Immature natural killer cell (primary cell): Measurements from ENCODE around the gene CS. TPM values are rescaled to one million over a fixed set of nuclear protein-coding genes. Genes with fewer than 3 reads are reported as not detected.
A peak's percentile ranks its signal among the peaks of the same experiment; 100 is the strongest.

ENCODE experiments used
- DNase-seq, 3 donors: peaks; one replicate each; pipeline ENCODE4 v3.0.0; 2022; ENCODE audit warnings: mixed read lengths in 1 of 3
- H3K27ac Mint-ChIP-seq, 6 donors: one replicate each; pipeline ENCODE4 v1.8.0; 2020; ENCODE audit warnings: mixed read lengths in 6 of 6, mild to moderate bottlenecking in 5 of 6, inconsistent platforms in 4 of 6, moderate library complexity in 3 of 6
- H3K27me3 Mint-ChIP-seq, 3 donors: one replicate each; pipeline ENCODE4 v1.8.0; 2020 to 2021; ENCODE audit warnings: low read depth in 3 of 3, mild to moderate bottlenecking in 3 of 3, mixed read lengths in 3 of 3, moderate library complexity in 3 of 3, inconsistent platforms in 1 of 3
- H3K36me3 Mint-ChIP-seq, 3 donors: one replicate each; pipeline ENCODE4 v1.8.0; 2020; ENCODE audit warnings: mixed read lengths in 3 of 3, inconsistent platforms in 2 of 3, mild to moderate bottlenecking in 2 of 3
- H3K4me1 Mint-ChIP-seq, 2 donors: one replicate each; pipeline ENCODE4 v1.8.0; 2020; ENCODE audit warnings: inconsistent platforms in 2 of 2, mild to moderate bottlenecking in 2 of 2, mixed read lengths in 2 of 2, moderate library complexity in 1 of 2
- H3K4me3 Mint-ChIP-seq, 5 donors: one replicate each; pipeline ENCODE4 v1.8.0; 2020; ENCODE audit warnings: mild to moderate bottlenecking in 5 of 5, mixed read lengths in 5 of 5, inconsistent platforms in 3 of 5, moderate library complexity in 3 of 5
- H3K9me3 Mint-ChIP-seq, 6 donors: one replicate each; pipeline ENCODE4 v1.8.0; 2020; ENCODE audit warnings: mild to moderate bottlenecking in 6 of 6, mixed read lengths in 6 of 6, inconsistent platforms in 4 of 6, moderate library complexity in 3 of 6
- polyA plus RNA-seq, 3 donors: library from polyadenylated mRNA; unstranded; fragments of 300-500 nt; fragmentation: Illumina TruSeq; gene quantifications; one replicate each; pipeline ENCODE4 v1.2.3, GENCODE V29; 2021

Gene CS
- polyA plus RNA-seq, 3 donors from 2014 or later, result 41.7 to 82.2 (median 67.3) TPM

DNA sequence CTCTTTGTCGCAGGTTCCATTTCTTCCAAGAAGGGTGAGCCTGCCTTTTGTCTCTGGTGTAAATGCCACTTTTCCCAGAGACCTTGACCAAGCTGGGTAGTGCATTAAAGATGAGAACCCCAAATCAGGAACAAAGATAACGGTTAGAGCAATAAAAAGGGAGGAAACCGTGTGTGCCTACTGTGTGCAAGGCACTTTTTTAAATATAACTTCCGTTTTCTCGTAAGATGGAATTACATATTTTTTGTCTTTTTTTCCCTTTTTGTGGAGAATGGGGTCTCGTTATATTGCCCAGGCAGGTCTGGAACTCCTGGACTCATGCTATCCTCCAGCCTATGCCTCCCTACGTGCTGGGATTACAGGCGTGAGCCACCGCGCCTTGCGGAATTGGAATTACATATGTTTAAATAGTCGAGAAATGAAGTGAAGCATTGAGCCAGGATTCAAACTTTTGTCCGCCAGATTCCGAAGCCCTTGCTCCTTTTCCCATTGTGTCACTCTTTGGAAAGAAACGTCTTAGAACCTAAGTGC lies 76.5 kb downstream of the CS start:
- Mint-ChIP-seq H3K36me3 (peaks cover 0 to 3% (median 0%) of the 10 kb centered on the region in 3 donors), H3K9me3 (no peaks in the 10 kb centered on the region), H3K27me3 (peaks cover 0 to 11% (median 6%) of the 10 kb centered on the region in 3 donors), H3K27ac (peak overlapping the region; percentile 93 to 100 (median 100)), H3K4me3 (peak overlapping the region; percentile 86 to 99 (median 94)), H3K4me1 (peaks cover 51% of the 10 kb centered on the region in 2 donors)
- DNase-seq, result no peak

DNA sequence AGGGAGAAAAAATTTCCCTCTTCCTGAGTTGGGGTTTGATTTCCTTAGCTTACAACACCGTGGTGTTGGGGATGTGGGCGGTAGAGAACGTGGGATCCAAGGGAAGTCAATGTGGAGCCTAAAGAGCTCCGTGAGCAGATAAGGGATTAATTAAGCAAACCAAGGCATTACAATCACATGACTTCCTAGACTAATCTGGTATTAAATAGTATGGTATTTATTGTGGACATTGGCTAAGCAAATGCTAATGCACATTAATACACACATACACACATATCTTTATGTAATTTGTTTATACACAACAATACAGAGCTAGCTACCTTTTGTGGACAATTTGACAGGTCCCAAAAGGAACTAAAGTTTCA lies 77.6 kb downstream of the CS start:
- no peak for DNase-seq
- peaks cover 51% of the 10 kb centered on the region in 2 donors for H3K4me1 Mint-ChIP-seq
- H3K4me3 Mint-ChIP-seq, result peak overlapping the region; percentile 93 to 99 (median 96)
- H3K36me3 Mint-ChIP-seq, result peaks cover 0 to 3% (median 0%) of the 10 kb centered on the region in 3 donors
- no peaks in the 10 kb centered on the region for H3K9me3 Mint-ChIP-seq
- H3K27ac Mint-ChIP-seq, result peak overlapping the region; percentile 99 to 100 (median 100)
- H3K27me3 Mint-ChIP-seq, result peaks cover 0 to 11% (median 6%) of the 10 kb centered on the region in 3 donors

DNA sequence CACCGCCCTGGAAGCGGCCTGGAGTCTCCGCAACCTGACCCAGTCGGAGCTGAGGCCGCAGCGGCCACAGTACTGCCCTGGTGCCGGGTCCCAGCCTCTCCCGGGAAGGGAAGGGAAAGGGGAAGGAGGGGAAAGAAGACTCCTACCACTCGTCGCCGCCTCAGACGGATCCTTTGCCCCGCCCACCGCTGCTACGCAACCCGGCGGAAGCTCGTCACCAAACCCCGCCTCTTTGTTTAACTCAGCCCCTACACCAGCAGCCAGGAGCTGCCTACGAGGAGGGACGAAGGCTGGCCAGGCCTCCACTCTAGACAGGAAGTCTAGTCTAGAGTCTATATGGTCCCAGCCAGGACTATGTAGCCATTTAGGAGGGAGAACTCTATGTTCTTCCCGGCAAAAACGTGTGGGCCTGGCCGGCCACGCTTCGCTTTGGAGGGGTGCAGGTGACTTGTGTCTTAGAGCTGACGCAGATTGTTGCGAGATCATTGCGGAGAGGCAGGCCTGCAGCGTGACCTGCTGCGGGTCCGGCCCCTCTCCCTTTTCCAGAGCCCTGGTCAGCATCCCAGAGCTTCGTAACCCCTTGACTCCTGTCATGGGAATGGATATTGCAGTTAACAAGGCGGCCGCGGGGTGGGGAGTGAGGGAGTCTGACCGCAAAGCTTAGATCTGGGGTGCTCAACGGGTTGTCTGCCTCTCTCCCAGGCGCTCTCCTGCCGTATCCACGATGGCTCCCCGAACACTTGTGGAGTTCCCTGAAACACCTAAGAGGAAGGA lies 78.2 kb downstream of the CS start, which contains the start of gene RNF41:
RNF41 (minus strand) TSS at position 166 of the 774 bp plus-strand sequence. CDS start 7,875 bp downstream, outside the sequence.
- peak; percentile 95 for DNase-seq
- Mint-ChIP-seq H3K36me3 (peaks cover 0 to 3% (median 0%) of the 10 kb centered on the region in 3 donors), H3K4me3 (peak within 1 kb of the TSS; percentile 93 to 99 (median 96)), H3K27ac (peak within 1 kb of the TSS; percentile 99 to 100 (median 100)), H3K27me3 (peaks cover 0 to 11% (median 6%) of the 10 kb centered on the region in 3 donors), H3K9me3 (no peaks in the 10 kb centered on the region), H3K4me1 (peaks cover 51% of the 10 kb centered on the region in 2 donors)

Other genes with a start within 250 kb of the CS start
- not detected for gene ERBB3, start 220.2 kb downstream of the CS start, polyA plus RNA-seq
- gene PA2G4, start 195.8 kb downstream of the CS start, polyA plus RNA-seq, result 100 to 1,000 TPM; 192 to 222 (median 214) TPM
- gene RPL41, start 183.7 kb downstream of the CS start, polyA plus RNA-seq, result 1,000 to 10,000 TPM; 2,591 to 7,233 (median 3,803) TPM
- 1 to 10 TPM in 2 of 3 donors, under 1 TPM in 1; 0.86 to 4.2 (median 1.3) TPM for gene ZC3H10, start 182.1 kb downstream of the CS start, polyA plus RNA-seq
- 100 to 1,000 TPM; 217 to 502 (median 273) TPM for gene ESYT1, start 172.1 kb downstream of the CS start, polyA plus RNA-seq
- 10 to 100 TPM in 1 of 3 donors, 1 to 10 TPM in 2; 1.5 to 12.9 (median 9.3) TPM for gene MYL6B, start 147.7 kb downstream of the CS start, polyA plus RNA-seq
- gene MYL6, start 142.0 kb downstream of the CS start, polyA plus RNA-seq, result 1,000 to 10,000 TPM; 2,998 to 5,712 (median 4,230) TPM
- gene SMARCC2, start 110.8 kb downstream of the CS start, polyA plus RNA-seq, result 100 to 1,000 TPM in 1 of 3 donors, 10 to 100 TPM in 2; 25.7 to 118 (median 43.7) TPM
- gene RNF41, start 78.4 kb downstream of the CS start, polyA plus RNA-seq, result 10 to 100 TPM; 49.0 to 55.1 (median 49.3) TPM
- 1 to 10 TPM; 3.2 to 8.8 (median 6.8) TPM for gene NABP2, start 76.0 kb downstream of the CS start, polyA plus RNA-seq
- not detected for gene SLC39A5, start 70.3 kb downstream of the CS start, polyA plus RNA-seq
- gene ANKRD52, start 41.9 kb downstream of the CS start, polyA plus RNA-seq, result 10 to 100 TPM in 1 of 3 donors, 1 to 10 TPM in 2; 3.2 to 23.3 (median 3.7) TPM
- gene COQ10A, start 33.4 kb downstream of the CS start, polyA plus RNA-seq, result 10 to 100 TPM; 12.0 to 18.6 (median 18.3) TPM
- gene CNPY2, start 15.7 kb upstream of the CS start, polyA plus RNA-seq, result 100 to 1,000 TPM; 201 to 232 (median 228) TPM
- gene PAN2, start 33.7 kb upstream of the CS start, polyA plus RNA-seq, result 1 to 10 TPM; 4.6 to 9.4 (median 8.7) TPM
- 1 to 10 TPM in 1 of 3 donors, under 1 TPM in 2; 0.21 to 1.5 (median 0.40) TPM for gene IL23A, start 38.6 kb upstream of the CS start, polyA plus RNA-seq
- 10 to 100 TPM; 49.5 to 78.1 (median 61.4) TPM for gene STAT2, start 59.8 kb upstream of the CS start, polyA plus RNA-seq
- gene APOF, start 62.5 kb upstream of the CS start, polyA plus RNA-seq, result not detected
- gene TIMELESS, start 149.1 kb upstream of the CS start, polyA plus RNA-seq, result 10 to 100 TPM in 1 of 3 donors, 1 to 10 TPM in 2; 3.5 to 11.3 (median 4.8) TPM
- gene MIP, start 154.3 kb upstream of the CS start, polyA plus RNA-seq, result under 1 TPM in 2 of 3 donors, not detected in 1; 0.15 to 0.25 TPM
- gene SPRYD4, start 168.2 kb upstream of the CS start, polyA plus RNA-seq, result 1 to 10 TPM in 2 of 3 donors, under 1 TPM in 1; 0.82 to 1.1 (median 1.1) TPM
- 1 to 10 TPM in 2 of 3 donors, under 1 TPM in 1; 0.57 to 2.0 (median 1.2) TPM for gene GLS2, start 187.8 kb upstream of the CS start, polyA plus RNA-seq
- gene RBMS2, start 221.5 kb upstream of the CS start, polyA plus RNA-seq, result 1 to 10 TPM; 1.1 to 1.3 (median 1.3) TPM